K562 (cell line): ENCODE results near the gene SLC25A26. TPM values are rescaled to one million over a fixed set of nuclear protein-coding genes. Genes with fewer than 3 reads are reported as not detected.
A peak's percentile ranks its signal among the peaks of the same experiment; 100 is the strongest.

Source experiments
- ATAC-seq: fragments of 200-7000 bp; cut with Tn5 transposase; 3 replicates; pipeline ENCODE4 v1.9.1; 2020; ENCODE audit warnings: moderate library complexity
- BruUV-seq: library from RNA; stranded (reverse); fragments of 400-500 nt; replicated peaks from 2 replicates; lab custom pipeline; 2021; lab: Mats Ljungman, UMichigan
- CTCF ChIA-PET: fragments of 300-600 bp; formaldehyde crosslinking; extraction: SDS; loops from one replicate; lab custom pipeline; 2021; ENCODE audit warnings: low intra/inter-chr PET ratio; lab: Yijun Ruan, JAX
- POLR2A ChIA-PET: fragments of 300-600, 350-650 bp; sonication (Branson Sonifier 250); formaldehyde crosslinking; extraction: SDS; loops from one replicate; lab custom pipeline; 2021; ENCODE audit warnings: antibody characterized with exemption, inconsistent platforms; lab: Yijun Ruan, JAX
- DNase-seq, 4 experiments: peaks; one replicate each; pipeline versions ENCODE4 v3.0.0 to v3.0.0-alpha.2; 2011 to 2018; ENCODE audit warnings: low spot score in 3 of 4, mixed read lengths in 3 of 4; ENCODE audit errors: extremely low read depth in 1 of 4
- FAIRE-seq: peaks from 2 replicates; lab custom pipeline; 2011; peaks lifted over from hg19 to GRCh38; lab: Jason Lieb, UNC
- H2AFZ ChIP-seq: 2 replicates; pipeline ENCODE4 v1.6.0; 2011; ENCODE audit warnings: low read depth, low read length, control low read depth, inconsistent platforms
- H3K27ac ChIP-seq: fragments of 200-600 bp; 3 replicates; pipeline ENCODE4 v1.8.0; 2011; ENCODE audit warnings: low read depth, mild to moderate bottlenecking, control low read depth, inconsistent platforms, low read length, moderate library complexity, mixed read lengths; ENCODE audit errors: extremely low read depth
- H3K27me3 ChIP-seq, 2 experiments: fragments of 300-600 bp in 1 of 2; 2 replicates in 1 of 2; 3 replicates in 1 of 2; pipeline versions ENCODE4 v1.6.0 to v1.8.0; 2011; ENCODE audit warnings: inconsistent platforms in 2 of 2, low read length in 2 of 2, mild to moderate bottlenecking in 1 of 2, mixed read lengths in 1 of 2, moderate library complexity in 1 of 2; ENCODE audit not compliant: control insufficient read depth in 2 of 2, insufficient read depth in 2 of 2
- H3K36me3 ChIP-seq: fragments of 300-600 bp; 3 replicates; pipeline ENCODE4 v1.8.0; 2011; ENCODE audit warnings: mild to moderate bottlenecking, low read length, inconsistent platforms; ENCODE audit not compliant: control insufficient read depth, insufficient read depth
- H3K4me1 ChIP-seq, 2 experiments: fragments of 200-600 bp in 1 of 2; replicated peaks in 1 of 2; 2 replicates in 1 of 2; 3 replicates in 1 of 2; pipeline versions ENCODE4 v1.5.1 to v1.8.0; 2011; ENCODE audit warnings: inconsistent platforms in 2 of 2, low read length in 2 of 2, mild to moderate bottlenecking in 1 of 2, mixed read lengths in 1 of 2, moderate library complexity in 1 of 2; ENCODE audit not compliant: control insufficient read depth in 2 of 2, insufficient read depth in 2 of 2
- H3K4me2 ChIP-seq: 2 replicates; pipeline ENCODE4 v1.6.1; 2011; ENCODE audit warnings: low read length, control low read depth, inconsistent platforms, mixed read lengths; ENCODE audit not compliant: insufficient read depth
- H3K4me3 ChIP-seq: fragments of 200-600 bp; sonication (generic), shearing (Covaris generic); 2 replicates; pipeline ENCODE4 v1.5.1; 2016; ENCODE audit warnings: control low read depth, inconsistent platforms
- H3K79me2 ChIP-seq: fragments of 200-600 bp; 3 replicates; pipeline ENCODE4 v1.8.0; 2011; ENCODE audit warnings: low read length, inconsistent platforms; ENCODE audit not compliant: control insufficient read depth, insufficient read depth
- H3K9ac ChIP-seq, 2 experiments: 2 replicates each; pipeline versions ENCODE4 v1.6.0 to v1.6.1; 2011; ENCODE audit warnings: low read depth in 2 of 2, low read length in 2 of 2, control low read depth in 1 of 2, inconsistent platforms in 1 of 2, mild to moderate bottlenecking in 1 of 2, mixed read lengths in 1 of 2; ENCODE audit not compliant: insufficient read depth in 1 of 2
- H3K9me1 ChIP-seq: one replicate; pipeline ENCODE4 v1.6.0; 2011; ENCODE audit warnings: inconsistent platforms, mild to moderate bottlenecking, low read length, moderate library complexity; ENCODE audit not compliant: control insufficient read depth, insufficient read depth
- H3K9me3 ChIP-seq: replicated peaks from 2 replicates; pipeline ENCODE4 v1.5.1; 2011; ENCODE audit warnings: low read depth, low read length, inconsistent platforms; ENCODE audit not compliant: control insufficient read depth, insufficient read depth
- H4K20me1 ChIP-seq: replicated peaks from 2 replicates; pipeline ENCODE4 v1.6.1; 2011; ENCODE audit warnings: low read length, inconsistent platforms, mixed read lengths; ENCODE audit not compliant: control insufficient read depth, insufficient read depth
- ASH1L ChIP-seq: fragments of 450-650 bp; IDR thresholded peaks from 2 replicates; pipeline ENCODE4 v1.6.1; 2018; ENCODE audit warnings: borderline replicate concordance, mild to moderate bottlenecking, low read depth; ENCODE audit not compliant: partially characterized antibody
- HDAC3 ChIP-seq: fragments of 450-650 bp; IDR thresholded peaks from 2 replicates; pipeline ENCODE4 v1.6.1; 2018; ENCODE audit warnings: borderline replicate concordance, mild to moderate bottlenecking, moderate library complexity; ENCODE audit not compliant: partially characterized antibody
- JUND ChIP-seq, 2 experiments: IDR thresholded peaks; 2 replicates in 1 of 2; 3 replicates in 1 of 2; pipeline ENCODE4 v1.6.1; 2011; ENCODE audit warnings: borderline replicate concordance in 2 of 2, low read depth in 2 of 2, low read length in 2 of 2, improper control_type of control experiment in 1 of 2, missing biosample characterization in 1 of 2, missing genetic modification characterization in 1 of 2, missing genetic modification reagents in 1 of 2
- MAZ ChIP-seq, 2 experiments: fragments of 450-650 bp in 1 of 2; sonication (generic) in 1 of 2; formaldehyde crosslinking; IDR thresholded peaks in 1 of 2; conservative IDR thresholded peaks in 1 of 2; 2 replicates each; pipeline versions ENCODE4 v1.4.0 to v1.5.0; 2020; ENCODE audit warnings: mild to moderate bottlenecking in 1 of 2, missing genetic modification reagents in 1 of 2
- ZNF316 ChIP-seq: fragments of 450-650 bp; IDR thresholded peaks from 2 replicates; pipeline ENCODE4 v1.6.1; 2016
- WGBS: fragments of 100-300 bp; shearing (Covaris generic); methylation state at CpG from one replicate; pipeline ENCODE4 v1.1.6; 2016; ENCODE audit warnings: low coverage, mixed read lengths; ENCODE audit not compliant: insufficient coverage; ENCODE audit errors: missing lambda C conversion rate; 5-methylcytosine and 5-hydroxymethylcytosine counted together
- in situ Hi-C: fragments of 300-500 bp; cut with MboI; formaldehyde crosslinking; loops from 4 replicates; pipeline ENCODE4 v1.15.0; 2018; ENCODE audit warnings: inconsistent platforms, mixed read lengths
- intact Hi-C: fragments of 100-400 bp; cut with micrococcal nuclease; formaldehyde crosslinking; loops from 2 replicates; pipeline ENCODE4 v1.14.2; 2022
- polyA plus RNA-seq, 8 experiments: library from polyadenylated mRNA; depleted of rRNA in 4 of 8; stranded (reverse) in 5 of 8; unstranded in 3 of 8; fragments of >200 nt; fragmentation: Nextera tagmentation in 2 of 8; fragmentation: Illumina TruSeq in 1 of 8; extraction: Ambion mirVana in 2 of 8; extraction: Trizol in 1 of 8; gene quantifications; 2 replicates each; pipeline versions ENCODE4 v1.2.1 to v1.2.3, GENCODE V29; 2011 to 2014; ENCODE audit warnings: inconsistent platforms in 1 of 8, missing spikeins in 1 of 8
- total RNA-seq, 7 experiments: library from RNA; depleted of rRNA in 6 of 7; stranded (reverse); fragments of >200 nt in 6 of 7; fragmentation: Illumina TruSeq in 2 of 7; extraction: Trizol in 2 of 7; gene quantifications; 2 replicates each; pipeline versions ENCODE4 v1.2.1 to v1.2.3, GENCODE V29; 2011 to 2021; ENCODE audit warnings: low replicate concordance in 1 of 7
- TF ChIP-seq, protein P1 (sequence below): fragments of 250-450 bp; sonication (Bioruptor Pico); IDR thresholded peaks from 2 replicates; pipeline ENCODE4 v1.8.0; 2021; ENCODE audit warnings: borderline replicate concordance, mild to moderate bottlenecking, moderate library complexity; ENCODE audit not compliant: poor library complexity, severe bottlenecking
- TF ChIP-seq, protein P2 (sequence below): fragments of 250-450 bp; sonication (Bioruptor Pico); IDR thresholded peaks from 2 replicates; pipeline ENCODE4 v1.5.0; 2021; ENCODE audit warnings: mild to moderate bottlenecking, moderate library complexity

The SLC25A26 gene
- total and polyA plus RNA-seq, 9 of the 15 experiments (the other 6 are each of a cell fraction or from before 2014, with no cell fraction given) = 7.2 to 29.1 (median 12.6) TPM

DNA sequence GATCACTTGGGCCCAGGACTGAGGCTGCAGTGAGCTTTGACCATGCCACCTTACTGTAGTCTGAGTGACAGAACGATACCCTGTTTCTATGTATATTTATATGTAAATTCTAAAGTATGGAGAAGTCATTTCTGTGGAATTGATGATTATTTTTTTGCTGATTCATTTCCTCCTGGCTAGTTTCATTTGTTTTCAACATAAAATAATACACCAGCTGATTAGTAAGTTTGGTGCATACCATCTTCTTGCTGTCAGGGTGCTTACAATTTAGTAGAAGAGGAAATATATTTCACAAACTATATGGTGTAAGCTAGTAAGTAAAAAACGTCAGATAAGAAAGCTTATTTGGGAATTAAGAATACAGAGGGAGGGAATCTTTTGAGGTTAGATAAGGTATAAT, 36.0 kb downstream of the SLC25A26 start:
- Histone ChIP-seq H2AFZ (no peak overlapping the region), H3K9me1 (no peaks in the 10 kb centered on the region), H3K4me2 (no peak overlapping the region), H3K27me3 (no peaks in the 10 kb centered on the region), H3K9ac (no peak overlapping the region), H3K9me3 (no peaks in the 10 kb centered on the region), H3K4me3 (no peak overlapping the region), H3K79me2 (no peaks in the 10 kb centered on the region), H3K36me3 (no peaks in the 10 kb centered on the region), H4K20me1 (no peaks in the 10 kb centered on the region), H3K27ac (no peak overlapping the region), H3K4me1 (no peaks in the 10 kb centered on the region)
- WGBS = 40% methylated on average over 2 of the region's 2 CpGs
- CTCF ChIA-PET = no interaction called here
- TF ChIP-seq, protein P1, sequence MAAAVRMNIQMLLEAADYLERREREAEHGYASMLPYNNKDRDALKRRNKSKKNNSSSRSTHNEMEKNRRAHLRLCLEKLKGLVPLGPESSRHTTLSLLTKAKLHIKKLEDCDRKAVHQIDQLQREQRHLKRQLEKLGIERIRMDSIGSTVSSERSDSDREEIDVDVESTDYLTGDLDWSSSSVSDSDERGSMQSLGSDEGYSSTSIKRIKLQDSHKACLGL (CRISPR knock-in tag) = no peak
- TF ChIP-seq HDAC3 = no peak
- TF ChIP-seq ZNF316 = 0 out of 2 replicates have a peak, but pooled peaks have one; percentile 7
- no peak for TF ChIP-seq JUND (IDR thresholded peaks at IDR 0.05; ENCODE audit: borderline replicate concordance, low read depth, low read length)
- TF ChIP-seq JUND (tag; IDR thresholded peaks at IDR 0.05; ENCODE audit: borderline replicate concordance, low read depth, low read length) = no peak
- TF ChIP-seq ASH1L = no peak
- TF ChIP-seq, protein P2, sequence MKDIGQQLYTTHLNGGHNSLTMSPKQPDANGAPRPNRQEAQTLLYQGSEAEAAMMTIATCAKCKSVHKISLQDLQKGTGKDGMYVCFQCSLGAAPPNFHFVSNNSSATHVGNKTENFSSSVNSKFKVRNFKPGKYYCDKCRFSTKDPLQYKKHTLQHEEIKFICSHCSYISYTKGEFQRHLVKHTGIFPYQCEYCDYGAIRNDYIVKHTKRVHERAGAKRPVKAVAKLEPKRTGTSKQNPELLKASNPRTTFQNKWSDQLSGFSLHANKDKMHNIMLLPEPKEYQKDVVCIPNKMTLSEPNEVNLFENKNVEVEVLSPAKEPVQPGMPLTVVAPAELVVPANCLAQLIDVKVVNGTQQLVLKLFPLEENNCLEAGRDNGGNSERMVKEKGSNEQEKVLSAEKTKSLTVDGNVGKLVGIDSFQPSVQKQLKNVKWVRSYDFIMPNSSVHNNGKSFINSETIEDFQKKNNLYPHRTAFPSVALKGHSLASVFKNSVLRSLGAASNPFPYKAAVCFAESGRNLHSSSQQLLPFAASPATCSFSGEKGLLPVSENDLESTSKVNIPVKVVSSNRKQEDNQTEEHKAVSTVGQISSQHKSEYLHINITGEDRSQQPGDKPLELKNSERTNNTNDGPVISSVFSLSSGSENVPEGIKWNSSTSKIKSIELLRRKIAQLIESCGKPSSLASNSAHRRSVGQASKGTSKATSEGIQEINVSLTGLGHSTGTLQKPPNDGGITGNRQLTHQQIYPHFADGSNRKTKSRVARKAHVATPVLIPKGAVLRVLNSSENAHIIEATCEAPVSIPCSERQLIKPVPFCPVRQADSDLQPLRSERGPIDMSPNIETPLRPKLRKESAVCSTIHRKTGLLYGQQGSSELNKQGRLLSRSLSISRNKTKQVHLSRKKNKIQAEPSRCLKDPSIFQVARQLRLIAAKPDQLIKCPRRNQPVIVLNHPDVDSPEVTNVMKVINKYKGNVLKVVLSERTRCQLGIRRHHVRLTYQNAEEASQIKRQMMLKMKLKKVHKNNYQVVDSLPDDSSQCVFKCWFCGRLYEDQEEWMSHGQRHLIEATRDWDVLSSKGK = no peak
- TF ChIP-seq MAZ (CRISPR knock-in tag; conservative IDR thresholded peaks at IDR 0.05 in 1 of 2, IDR thresholded peaks at IDR 0.05 in 1 of 2) = no peak
- intact Hi-C loops (no loop called here), in situ Hi-C loops (no loop called here)
- no peak for ATAC-seq
- DNase-seq = no peak
- POLR2A ChIA-PET = interaction anchor here (0.7 kb wide), 1 partner anchor 69 kb away, joined by 3 read pairs; no protein-coding TSS in a partner anchor
- no peak for FAIRE-seq
- BruUV-seq = no TSS peak
